Spleen (tissue), 11 donors: ENCODE data around the gene ANO2. TPM values are rescaled to one million over a fixed set of nuclear protein-coding genes. Genes with fewer than 3 reads are reported as not detected.

Source experiments
- DNase-seq: peaks from one replicate; pipeline ENCODE4 v3.0.0-alpha.2; 2020
- H3K27ac ChIP-seq, 8 donors: fragments of 200-600 bp; sonication (generic) in 7 of 8; 1 replicate in 4 of 8; 2 replicates in 4 of 8; pipeline versions ENCODE4 v1.5.0 to v1.8.0; 2016 to 2021; ENCODE audit warnings: inconsistent platforms in 4 of 8, mild to moderate bottlenecking in 4 of 8, moderate library complexity in 1 of 8
- H3K27me3 ChIP-seq, 7 donors: fragments of 200-600 bp; sonication (generic) in 6 of 7; replicated peaks in 1 of 7; 1 replicate in 4 of 7; 2 replicates in 3 of 7; pipeline versions ENCODE4 v1.5.0 to v1.8.0; 2016 to 2021; ENCODE audit warnings: inconsistent platforms in 3 of 7, mild to moderate bottlenecking in 1 of 7
- H3K36me3 ChIP-seq, 6 donors: fragments of 200-600 bp; sonication (generic) in 5 of 6; 1 replicate in 4 of 6; 2 replicates in 2 of 6; pipeline versions ENCODE4 v1.5.0 to v1.8.0; 2016 to 2021; ENCODE audit warnings: inconsistent platforms in 2 of 6
- H3K4me1 ChIP-seq, 6 donors: fragments of 200-600 bp; sonication (generic) in 5 of 6; 1 replicate in 3 of 6; 2 replicates in 3 of 6; pipeline versions ENCODE4 v1.5.0 to v1.8.0; 2016 to 2021; ENCODE audit warnings: inconsistent platforms in 3 of 6
- H3K4me3 ChIP-seq, 8 donors: fragments of 200-600 bp; sonication (generic) in 7 of 8; 1 replicate in 4 of 8; 2 replicates in 4 of 8; pipeline versions ENCODE4 v1.5.0 to v1.8.0; 2016 to 2021; ENCODE audit warnings: inconsistent platforms in 4 of 8, mild to moderate bottlenecking in 4 of 8, moderate library complexity in 2 of 8
- H3K9me3 ChIP-seq, 8 donors: fragments of 200-600 bp; sonication (generic) in 7 of 8; 1 replicate in 4 of 8; 2 replicates in 4 of 8; pipeline versions ENCODE4 v1.5.0 to v1.8.0; 2016 to 2021; ENCODE audit warnings: inconsistent platforms in 4 of 8
- POLR2A ChIP-seq, 3 donors: fragments of 450-650 bp; IDR thresholded peaks; one replicate each; pipeline ENCODE4 v1.5.1; 2017; ENCODE audit warnings: antibody characterized with exemption in 3 of 3, mild to moderate bottlenecking in 1 of 3
- POLR2AphosphoS5 ChIP-seq, 3 donors: sonication (generic); formaldehyde crosslinking; IDR thresholded peaks; one replicate each; pipeline ENCODE4 v1.5.1; 2017; ENCODE audit warnings: antibody characterized with exemption in 3 of 3
- whole genome bisulfite sequencing, 5 donors: extraction: QIAGEN DNeasy Blood & Tissue Kit in 3 of 5; methylation state at CpG; one replicate each; pipeline versions ENCODE4 v1.1.5 to v1.1.7; 2013 to 2018; 5-methylcytosine and 5-hydroxymethylcytosine counted together
- intact Hi-C: fragments of 100-400 bp; cut with DNase I; formaldehyde crosslinking; loops from one replicate; pipeline ENCODE4 v1.15.0; 2023; ENCODE audit warnings: low total_unique reads
- polyA plus RNA-seq, 3 donors: library from polyadenylated mRNA; stranded (reverse); fragments of 200-250 nt; gene quantifications; one replicate each; pipeline ENCODE4 v1.2.1, GENCODE V29; 2013
- total RNA-seq, 7 donors: library from RNA; depleted of rRNA in 3 of 7; stranded (reverse); fragments of >200 nt in 3 of 7; fragmentation: NEBNext Ultra II Directional in 4 of 7; extraction: Animal tissue kit (Norgen Biotek cat#: 25700) in 4 of 7; gene quantifications; one replicate each; pipeline versions ENCODE4 v1.1.0 to v1.2.1, GENCODE V29; 2016 to 2021
- TF ChIP-seq, protein P1 (sequence below), 11 experiments: fragments of 200-600 bp in 7 of 11; fragments of 450-650 bp in 4 of 11; sonication (generic) in 4 of 11; IDR thresholded peaks in 8 of 11; conservative IDR thresholded peaks in 3 of 11; 1 replicate in 7 of 11; 2 replicates in 4 of 11; pipeline versions ENCODE4 v1.4.0 to v1.8.0; 2016 to 2021; ENCODE audit warnings: antibody characterized with exemption in 11 of 11, inconsistent platforms in 4 of 11, mild to moderate bottlenecking in 1 of 11
- donor health status: healthy with polysubstance abuse.
- donor health status: DM: no; HTN: no; CAD: no; lungs with moderate emphysema.
- donor health status: DM: no; HTN: no; CAD: no.
- donor health status: Bipolar disorder and iron deficiency.
- donor health status: healthy.
- donor health status: DM: no; HTN: no; CAD: no.
- donor health status: DM: yes; HTN: yes; CAD: no.

The ANO2 gene
- total and polyA plus RNA-seq, 10 donors, result 1.1 to 35.1 (median 14.2) TPM

DNA sequence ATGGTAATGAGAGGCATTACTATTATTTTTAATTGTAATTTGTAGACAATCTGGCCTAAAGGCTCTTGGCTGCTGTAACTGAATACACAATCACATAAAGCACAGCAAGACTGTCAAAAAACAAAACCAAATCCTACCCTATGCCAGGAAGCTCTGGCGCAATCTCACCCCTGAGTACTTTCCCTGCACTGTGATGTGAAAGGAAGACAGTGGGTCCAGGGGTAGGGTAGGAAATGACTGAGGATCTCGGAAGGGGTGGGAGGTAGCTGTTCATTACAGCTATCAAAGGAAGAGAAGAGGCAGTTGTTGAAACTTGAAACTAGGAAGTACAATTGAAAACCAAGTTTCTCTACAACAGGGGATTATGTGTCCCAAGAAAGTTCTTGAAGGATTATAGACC, 202.8 kb downstream of the ANO2 start:
- DNase-seq, result no peak
- Histone ChIP-seq H3K9me3 (no peaks in the 10 kb centered on the region), H3K4me3 (no peak overlapping the region), H3K27ac (no peak overlapping the region), H3K27me3 (no peaks in the 10 kb centered on the region), H3K4me1 (peaks cover 0 to 3% (median 0%) of the 10 kb centered on the region in 6 donors), H3K36me3 (no peaks in the 10 kb centered on the region)
- TF ChIP-seq POLR2AphosphoS5 (IDR thresholded peaks at IDR 0.05) (no peak), POLR2A (IDR thresholded peaks at IDR 0.05) (no peak)
- TF ChIP-seq, protein P1, sequence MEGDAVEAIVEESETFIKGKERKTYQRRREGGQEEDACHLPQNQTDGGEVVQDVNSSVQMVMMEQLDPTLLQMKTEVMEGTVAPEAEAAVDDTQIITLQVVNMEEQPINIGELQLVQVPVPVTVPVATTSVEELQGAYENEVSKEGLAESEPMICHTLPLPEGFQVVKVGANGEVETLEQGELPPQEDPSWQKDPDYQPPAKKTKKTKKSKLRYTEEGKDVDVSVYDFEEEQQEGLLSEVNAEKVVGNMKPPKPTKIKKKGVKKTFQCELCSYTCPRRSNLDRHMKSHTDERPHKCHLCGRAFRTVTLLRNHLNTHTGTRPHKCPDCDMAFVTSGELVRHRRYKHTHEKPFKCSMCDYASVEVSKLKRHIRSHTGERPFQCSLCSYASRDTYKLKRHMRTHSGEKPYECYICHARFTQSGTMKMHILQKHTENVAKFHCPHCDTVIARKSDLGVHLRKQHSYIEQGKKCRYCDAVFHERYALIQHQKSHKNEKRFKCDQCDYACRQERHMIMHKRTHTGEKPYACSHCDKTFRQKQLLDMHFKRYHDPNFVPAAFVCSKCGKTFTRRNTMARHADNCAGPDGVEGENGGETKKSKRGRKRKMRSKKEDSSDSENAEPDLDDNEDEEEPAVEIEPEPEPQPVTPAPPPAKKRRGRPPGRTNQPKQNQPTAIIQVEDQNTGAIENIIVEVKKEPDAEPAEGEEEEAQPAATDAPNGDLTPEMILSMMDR (IDR thresholded peaks at IDR 0.05 in 8 of 11, conservative IDR thresholded peaks at IDR 0.05 in 3 of 11), result no peak
- intact Hi-C loops, result no loop called here
- WGBS, 5 donors, result 33 to 62% (median 54%) methylated on average over 2 of the region's 2 CpGs

DNA sequence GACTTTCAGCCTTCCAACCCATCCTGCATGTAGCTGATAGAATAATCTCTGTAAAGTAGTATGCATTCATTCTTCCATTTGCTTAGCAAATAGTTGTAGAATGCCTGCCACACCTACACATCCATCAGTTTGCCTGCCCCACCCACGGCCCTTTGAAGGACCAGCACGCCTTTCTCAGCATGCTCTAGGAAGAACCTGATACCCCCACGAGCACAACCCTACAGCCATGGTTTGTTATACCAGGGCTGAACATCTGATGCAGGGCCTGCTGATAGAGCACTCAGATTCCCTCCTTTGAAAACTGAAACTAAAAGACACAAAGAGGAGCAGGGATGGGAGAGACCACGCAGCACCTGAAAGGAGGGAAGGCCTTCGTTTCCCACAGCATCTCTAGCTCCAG, 205.1 kb downstream of the ANO2 start:
- Histone ChIP-seq H3K36me3 (no peaks in the 10 kb centered on the region), H3K27me3 (no peaks in the 10 kb centered on the region), H3K9me3 (no peaks in the 10 kb centered on the region), H3K4me1 (no peaks in the 10 kb centered on the region), H3K4me3 (no peak overlapping the region), H3K27ac (no peak overlapping the region)
- intact Hi-C loops, result no loop called here
- no peak for DNase-seq
- no peak for TF ChIP-seq POLR2A (IDR thresholded peaks at IDR 0.05)
- TF ChIP-seq POLR2AphosphoS5 (IDR thresholded peaks at IDR 0.05), result no peak
- TF ChIP-seq, protein P1 (IDR thresholded peaks at IDR 0.05 in 8 of 11, conservative IDR thresholded peaks at IDR 0.05 in 3 of 11), result no peak
- WGBS, 5 donors, result 75 to 87% (median 80%) methylated on average over 5 of the region's 5 CpGs

DNA sequence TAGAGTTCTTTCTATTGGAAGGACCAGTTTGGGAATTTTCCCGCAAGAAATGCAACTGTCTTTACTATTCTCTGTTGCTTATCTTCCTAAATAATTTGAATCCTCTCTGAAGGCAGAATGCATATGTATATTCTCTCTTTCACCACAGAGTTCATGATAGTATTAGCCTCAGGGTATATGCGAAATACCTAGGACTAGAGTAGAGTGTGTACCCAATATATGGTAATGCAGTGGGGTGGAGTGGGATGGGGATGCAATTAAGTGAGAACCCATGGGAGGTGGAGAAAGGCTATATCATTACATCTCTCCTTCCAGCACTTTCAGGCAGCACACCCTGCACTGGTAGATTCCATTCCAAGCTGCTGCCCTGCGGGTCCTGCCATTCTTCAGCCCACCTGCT, 207.3 kb downstream of the ANO2 start:
- WGBS, 5 donors, result 91 to 98% (median 97%) methylated on average over 3 of the region's 3 CpGs

DNA sequence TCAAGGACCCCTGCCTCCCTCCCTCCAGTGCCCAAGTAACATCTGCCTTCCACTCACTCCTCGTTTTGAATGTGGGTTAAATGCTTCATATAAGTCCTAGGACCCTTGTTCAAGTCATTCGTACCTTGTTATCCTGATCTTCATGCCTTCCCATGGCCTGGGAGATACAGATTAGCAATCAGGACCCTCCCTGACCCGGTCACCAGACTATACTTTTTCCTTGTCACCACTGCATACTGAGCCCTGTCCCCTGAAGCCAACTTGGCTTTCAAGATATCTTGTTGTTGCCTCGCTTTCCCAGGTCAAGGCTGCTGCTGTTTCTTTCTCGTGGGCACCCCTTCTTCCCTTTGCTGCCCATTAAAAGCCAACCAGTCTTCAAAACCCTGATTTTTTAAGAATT, 208.5 kb downstream of the ANO2 start:
- Histone ChIP-seq H3K4me3 (no peak overlapping the region), H3K9me3 (no peaks in the 10 kb centered on the region), H3K27ac (no peak overlapping the region), H3K27me3 (no peaks in the 10 kb centered on the region), H3K4me1 (no peaks in the 10 kb centered on the region), H3K36me3 (no peaks in the 10 kb centered on the region)
- intact Hi-C loops, result no loop called here
- no peak for TF ChIP-seq POLR2AphosphoS5 (IDR thresholded peaks at IDR 0.05)
- TF ChIP-seq POLR2A (IDR thresholded peaks at IDR 0.05), result no peak
- TF ChIP-seq, protein P1 (IDR thresholded peaks at IDR 0.05 in 8 of 11, conservative IDR thresholded peaks at IDR 0.05 in 3 of 11), result no peak
- no peak for DNase-seq
- WGBS, 5 donors, result 73 to 89% (median 81%) methylated on average over 5 of the region's 5 CpGs

More for the DNA sequence above, 207.3 kb downstream of the ANO2 start:
- no peak overlapping the region for H3K4me3 ChIP-seq
- TF ChIP-seq, protein P1 (IDR thresholded peaks at IDR 0.05 in 8 of 11, conservative IDR thresholded peaks at IDR 0.05 in 3 of 11), result no peak
- TF ChIP-seq POLR2AphosphoS5 (IDR thresholded peaks at IDR 0.05) (no peak), POLR2A (IDR thresholded peaks at IDR 0.05) (no peak)
- no peak overlapping the region for H3K27ac ChIP-seq
- no peak for DNase-seq
- H3K4me1 ChIP-seq, result no peaks in the 10 kb centered on the region
- H3K27me3 ChIP-seq, result no peaks in the 10 kb centered on the region
- intact Hi-C loops, result no loop called here
- H3K9me3 ChIP-seq, result no peaks in the 10 kb centered on the region
- H3K36me3 ChIP-seq, result no peaks in the 10 kb centered on the region
